Limb (tissue), 2 donors: Measurements from ENCODE around the gene TANC1.

Source experiments
- DNase-seq, 2 donors: peaks; one replicate each; pipeline ENCODE4 v3.0.0-alpha.2; 2016; ENCODE audit errors: extremely low spot score in 2 of 2

Gene TANC1

DNA sequence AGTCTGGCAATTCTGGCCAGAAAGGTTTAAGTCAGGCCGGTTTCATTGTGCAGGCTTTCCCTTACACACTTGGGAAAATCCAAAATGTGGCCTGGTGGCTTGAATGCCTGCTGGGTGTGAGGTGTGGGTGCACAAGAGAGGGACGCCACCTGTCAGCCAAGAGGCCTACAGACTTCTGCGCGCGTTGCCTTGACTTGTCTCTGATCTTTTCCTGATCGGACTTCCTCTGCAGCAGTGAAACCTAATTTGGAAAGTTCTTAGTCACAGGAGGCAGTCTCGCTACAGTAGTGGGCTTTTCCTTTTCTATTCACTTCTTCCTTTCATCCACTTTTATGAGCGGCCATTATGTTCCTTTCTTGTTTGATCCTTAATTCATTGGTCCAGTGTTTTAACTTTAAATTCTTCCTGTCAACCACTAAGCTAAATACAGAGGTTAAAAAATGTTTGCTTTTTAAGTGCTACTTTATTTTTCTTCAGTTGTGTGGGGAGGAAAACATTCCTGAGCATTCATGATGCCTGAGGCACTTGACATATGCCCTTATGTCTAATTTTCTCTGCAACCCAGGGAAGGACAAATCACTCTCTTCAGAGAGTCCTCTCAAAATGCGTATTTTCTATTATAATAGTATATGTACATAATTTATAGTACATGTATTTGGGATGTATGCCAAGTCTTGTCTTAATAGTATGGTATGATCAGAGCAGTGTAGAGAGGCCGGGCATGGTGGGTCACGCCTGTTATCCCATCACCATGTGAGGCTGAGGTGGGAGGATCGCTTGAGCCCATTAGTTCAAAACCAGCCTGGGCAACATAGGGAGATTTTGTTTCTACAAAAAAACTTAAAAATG, 189.1 kb downstream of the TANC1 start:
- no peak for DNase-seq

DNA sequence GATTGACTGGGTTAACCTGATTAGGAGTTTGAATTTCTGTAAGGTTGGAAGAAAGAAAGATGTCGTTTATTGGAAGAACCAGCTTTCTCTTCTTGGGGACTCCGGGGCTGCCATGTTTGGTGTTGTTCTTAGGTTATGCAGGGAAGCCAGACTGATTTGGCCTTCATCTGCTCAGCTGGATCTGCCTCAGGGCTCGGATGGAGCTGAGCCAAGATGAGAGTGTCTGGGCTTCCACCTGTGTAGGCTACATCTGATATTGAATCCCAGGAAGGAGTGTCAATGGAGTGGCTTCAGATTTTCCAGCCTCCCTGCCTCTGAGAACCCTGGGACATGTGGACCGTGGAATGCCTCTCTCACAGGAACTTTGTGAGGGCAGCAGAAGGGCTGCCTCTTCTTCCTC, 192.0 kb downstream of the TANC1 start:
- DNase-seq, result no peak

DNA sequence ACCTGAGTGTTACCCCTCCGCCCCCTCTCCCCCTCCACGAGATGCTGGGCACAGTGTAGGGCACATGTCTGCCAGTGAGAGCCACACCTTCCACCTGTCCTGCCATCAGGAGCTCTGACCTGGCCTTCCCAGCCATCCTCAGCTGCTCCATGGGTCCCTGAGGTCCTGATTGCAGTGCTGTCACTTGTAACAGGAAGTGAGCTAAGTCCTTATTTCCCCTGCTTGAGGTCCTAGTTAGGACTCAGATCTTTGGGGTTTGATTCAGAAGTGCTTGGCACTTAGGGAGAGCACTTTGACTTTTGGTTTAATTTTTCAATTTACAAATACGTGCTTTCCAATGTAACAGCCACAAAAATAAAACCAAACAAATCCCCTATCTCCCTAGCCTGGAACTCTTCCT, 192.5 kb downstream of the TANC1 start:
- no peak for DNase-seq

DNA sequence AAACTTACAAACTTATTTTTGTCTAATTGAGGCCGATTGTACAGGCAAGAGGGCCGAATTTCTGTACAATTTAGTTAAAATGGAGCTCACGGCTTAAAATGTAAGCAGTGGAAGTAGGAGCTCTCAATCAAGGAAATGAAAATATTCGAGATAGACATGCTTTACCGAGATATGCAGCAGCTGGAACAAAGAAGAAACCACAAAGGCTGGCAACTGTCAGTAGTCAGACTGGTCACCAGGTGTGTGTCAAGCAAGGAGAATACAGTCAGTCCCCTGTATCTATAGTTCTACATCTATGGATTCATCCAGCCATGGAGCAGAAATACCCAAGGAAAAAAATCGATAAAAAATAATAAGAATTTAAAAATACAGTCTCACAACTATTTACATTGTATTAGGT, 195.5 kb downstream of the TANC1 start:
- no peak for DNase-seq

DNA sequence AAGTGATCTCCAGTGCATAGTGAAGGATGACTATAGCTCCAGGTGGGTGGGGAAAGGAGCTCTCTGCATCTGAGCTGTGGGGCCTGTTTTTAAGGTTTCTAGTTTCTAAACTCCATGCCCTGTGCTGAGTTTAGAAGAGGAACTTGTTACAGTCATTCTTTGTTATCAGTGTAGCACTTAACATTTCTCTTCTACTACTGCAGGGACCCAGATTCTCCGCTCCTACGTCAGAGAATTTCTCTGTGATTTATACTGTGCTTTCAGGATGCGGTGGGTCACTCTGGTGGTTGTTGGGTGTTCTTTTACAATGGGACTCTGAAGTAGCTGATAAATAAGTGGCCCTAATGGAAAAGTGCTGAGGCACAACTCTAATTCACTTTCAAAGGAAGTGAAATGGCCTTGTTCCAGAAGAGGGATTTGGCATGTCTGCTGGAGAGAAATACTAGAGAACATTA, 196.0 kb downstream of the TANC1 start:
- no peak for DNase-seq

DNA sequence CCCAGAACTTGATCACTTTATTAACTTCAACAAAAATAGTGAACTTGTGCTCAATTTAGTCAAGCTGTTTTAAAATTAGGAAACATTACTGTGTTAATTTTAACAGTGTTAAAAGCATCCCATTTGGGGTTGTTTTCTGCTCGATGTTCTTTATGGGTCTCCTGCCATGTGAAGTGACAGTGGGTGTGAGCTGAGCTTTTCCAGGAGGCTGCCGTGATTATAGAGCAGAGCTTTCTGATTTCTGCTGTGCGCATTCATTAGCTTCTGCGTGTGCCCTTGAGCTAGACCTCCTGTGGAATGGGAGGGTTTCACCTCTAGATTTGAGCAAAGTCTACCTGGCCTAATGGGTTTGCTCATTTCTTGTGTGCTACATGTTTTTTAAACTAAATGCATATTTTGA, 196.6 kb downstream of the TANC1 start:
- no peak for DNase-seq

DNA sequence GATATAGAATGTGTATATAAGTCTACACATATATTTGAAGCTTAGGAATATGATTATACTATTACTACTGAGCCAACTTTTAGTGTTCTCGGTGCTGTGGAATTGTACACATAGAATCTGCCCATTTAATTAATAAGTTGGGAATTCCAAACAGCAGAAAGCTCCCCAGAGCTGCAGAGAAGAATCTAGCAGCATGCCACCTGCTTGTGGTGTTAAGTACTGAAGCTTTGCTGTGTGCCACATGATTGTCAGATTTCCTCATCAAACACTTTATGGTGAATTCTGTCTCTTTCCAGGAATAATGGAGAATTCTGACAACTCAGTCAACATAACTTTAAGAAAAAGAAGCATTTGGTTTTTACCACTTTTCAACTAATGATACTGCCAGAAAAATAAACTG, 200.3 kb downstream of the TANC1 start:
- DNase-seq, result no peak

DNA sequence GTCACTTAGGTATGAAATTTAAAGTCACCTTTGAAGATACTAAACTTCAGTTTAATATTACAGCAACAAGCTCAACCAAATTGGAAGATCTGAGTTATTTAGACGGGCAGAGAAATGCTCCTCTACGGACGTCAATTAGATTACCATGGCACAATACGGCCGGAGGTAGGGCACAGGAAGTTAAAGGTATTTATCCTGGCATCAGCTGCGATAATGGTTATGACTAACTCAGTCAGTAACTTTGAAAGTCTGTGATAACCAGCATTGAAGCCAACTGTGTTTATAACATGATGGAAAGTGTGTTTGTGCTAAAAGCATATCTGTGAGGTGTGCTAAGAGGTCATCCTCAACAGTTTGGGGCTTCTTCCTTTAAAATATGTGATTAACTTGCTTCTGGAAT, 200.7 kb downstream of the TANC1 start:
- DNase-seq, result no peak

DNA sequence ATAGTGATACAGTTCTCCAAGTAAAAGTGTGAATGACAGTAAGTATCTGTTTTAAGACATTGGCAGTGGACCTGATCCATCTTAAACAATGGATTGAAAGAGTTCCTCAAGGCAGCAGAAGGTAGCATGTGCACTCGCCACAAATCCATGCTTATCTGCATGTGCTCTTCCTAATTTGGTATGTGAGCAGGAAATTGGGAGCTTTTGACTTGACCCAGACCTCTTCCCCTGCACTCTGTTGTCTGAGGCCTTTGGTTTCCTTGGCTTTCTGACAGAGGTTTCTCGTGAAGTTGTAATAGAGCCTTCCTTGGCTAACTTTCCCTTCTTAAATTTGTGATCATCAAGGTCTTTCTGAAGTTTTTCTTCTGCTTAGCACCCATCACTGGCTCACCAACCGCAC, 204.0 kb downstream of the TANC1 start:
- no peak for DNase-seq

DNA sequence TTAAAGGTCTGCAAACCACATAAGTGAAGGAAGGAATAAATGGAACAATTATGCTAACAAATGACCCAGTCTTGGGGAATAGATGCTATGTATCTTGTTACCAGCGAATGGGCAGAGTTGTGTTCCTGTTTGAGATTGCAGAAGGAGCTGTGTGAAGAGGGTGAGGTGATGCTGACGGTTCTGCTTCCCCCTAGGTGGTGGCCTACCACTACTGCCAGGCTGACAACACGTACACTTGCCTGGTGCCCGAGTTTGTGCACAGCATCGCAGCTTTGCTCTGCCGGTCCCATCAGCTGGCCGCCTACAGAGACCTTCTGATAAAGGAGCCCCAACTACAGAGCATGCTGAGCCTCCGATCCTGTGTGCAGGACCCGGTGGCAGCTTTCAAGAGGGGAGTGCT, 206.3 kb downstream of the TANC1 start:
- no peak for DNase-seq

DNA sequence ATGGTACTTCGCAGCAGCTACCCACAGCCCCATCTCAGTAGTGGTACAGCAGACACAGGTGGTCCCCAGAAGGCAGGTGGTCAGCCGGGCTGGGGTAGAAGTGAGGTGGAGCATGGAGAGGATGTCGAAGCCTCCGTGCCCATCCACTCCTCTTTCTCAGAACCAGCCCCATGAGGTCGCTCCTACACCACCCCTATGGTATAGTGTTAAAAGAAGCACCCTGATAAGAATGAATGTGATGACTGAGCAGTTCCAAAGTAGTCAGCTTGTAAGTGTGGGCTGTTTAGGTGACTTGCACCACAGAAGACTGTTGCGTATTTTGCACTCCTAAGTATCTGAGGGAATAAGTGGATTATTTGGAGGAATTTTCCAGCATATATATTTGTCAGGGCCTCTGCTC, 206.7 kb downstream of the TANC1 start:
- DNase-seq, result no peak

DNA sequence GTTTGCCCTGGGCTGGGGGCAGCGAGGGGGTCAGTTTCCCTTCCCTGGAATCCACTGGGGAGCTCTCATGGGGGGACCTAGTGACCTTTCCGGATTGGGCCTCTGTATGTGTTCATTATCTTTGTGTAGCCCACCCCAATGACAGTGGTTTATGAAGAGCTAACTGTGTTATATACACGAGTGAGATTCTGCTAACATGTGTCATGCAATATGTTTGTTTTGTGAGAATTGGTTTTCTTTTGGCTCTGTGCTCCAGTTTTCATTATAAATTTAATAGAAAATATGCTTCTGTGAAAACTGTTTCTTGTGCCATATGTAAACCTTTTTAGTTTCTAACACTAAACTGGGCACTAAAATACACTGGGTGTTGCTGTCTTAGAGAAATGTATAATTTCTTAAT, 207.5 kb downstream of the TANC1 start:
- no peak for DNase-seq

DNA sequence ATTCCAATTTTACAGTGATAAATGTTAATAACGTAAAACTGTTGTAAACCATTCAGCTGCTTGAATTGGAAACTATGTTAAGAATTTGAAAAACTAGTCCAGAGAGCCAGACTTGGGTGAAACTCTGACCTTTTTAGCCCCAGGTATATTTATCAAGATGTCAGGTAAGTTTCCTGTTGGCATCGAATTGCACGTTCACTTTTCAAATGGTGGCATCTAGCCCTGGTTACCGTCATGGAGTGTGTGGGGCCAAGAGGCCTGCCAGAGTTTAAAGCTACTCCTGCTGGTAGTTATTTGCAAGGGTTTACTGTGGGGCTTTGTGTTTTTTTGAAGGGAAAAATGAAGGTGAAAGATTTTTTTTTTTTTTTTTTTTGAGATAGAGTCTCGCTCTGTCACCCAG, 208.1 kb downstream of the TANC1 start:
- DNase-seq, result no peak

DNA sequence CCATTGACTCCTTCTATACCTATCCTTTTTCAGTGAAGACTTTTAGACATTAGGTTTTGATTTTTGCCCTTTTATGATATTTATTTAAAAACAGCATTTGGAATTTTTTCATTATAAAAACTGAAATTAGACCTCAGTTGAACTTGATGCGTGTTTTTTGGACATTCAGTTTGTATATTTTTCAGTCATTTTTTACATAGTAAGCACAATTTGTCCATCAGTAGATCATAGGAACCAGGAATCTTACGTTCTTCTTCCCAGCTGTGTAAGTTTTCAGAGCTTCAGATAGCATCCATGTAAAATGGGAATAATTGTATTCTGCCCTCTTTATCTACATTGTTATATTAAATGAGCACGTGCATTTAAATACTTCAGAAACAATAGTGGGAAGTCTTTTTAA, 208.9 kb downstream of the TANC1 start:
- no peak for DNase-seq

DNA sequence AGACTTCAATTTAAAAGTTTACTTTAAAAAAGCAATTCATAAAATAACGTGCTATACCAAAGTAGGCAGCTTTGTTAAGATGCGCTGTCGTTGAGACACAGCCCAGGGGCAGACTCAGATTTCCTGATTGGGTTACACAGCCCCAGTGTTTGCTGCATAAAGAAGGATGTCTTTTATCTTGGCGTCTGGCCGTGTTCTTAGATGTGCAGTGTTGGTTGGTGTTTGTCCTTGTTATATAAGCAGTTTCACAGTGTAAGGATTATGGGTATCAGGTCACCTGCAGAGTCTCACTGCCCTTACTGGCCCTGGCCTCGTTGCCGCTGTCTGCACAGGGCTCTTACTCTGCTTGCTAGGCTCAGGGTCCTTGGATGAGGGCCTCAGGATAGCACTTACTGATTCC, 209.5 kb downstream of the TANC1 start:
- no peak for DNase-seq

DNA sequence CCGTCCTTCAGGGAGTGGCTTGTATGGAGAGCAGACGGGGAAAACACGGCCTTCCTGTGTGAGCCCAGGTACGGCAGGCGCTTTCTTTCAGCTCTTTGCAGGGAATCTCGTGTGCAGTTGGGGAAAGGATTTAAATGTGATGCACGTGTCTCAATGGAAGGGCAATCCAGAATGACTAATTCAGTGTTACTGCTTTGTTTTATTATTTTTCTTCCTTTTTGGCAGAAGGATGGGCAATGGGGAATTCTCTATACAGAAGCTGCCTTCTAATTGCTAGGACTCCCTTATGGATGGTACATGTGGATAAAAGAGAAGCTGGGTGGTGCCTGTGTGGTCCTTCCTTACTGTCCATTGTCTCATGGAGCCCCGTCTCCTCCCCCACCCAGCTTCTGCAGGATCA, 210.7 kb downstream of the TANC1 start:
- DNase-seq, result no peak

DNA sequence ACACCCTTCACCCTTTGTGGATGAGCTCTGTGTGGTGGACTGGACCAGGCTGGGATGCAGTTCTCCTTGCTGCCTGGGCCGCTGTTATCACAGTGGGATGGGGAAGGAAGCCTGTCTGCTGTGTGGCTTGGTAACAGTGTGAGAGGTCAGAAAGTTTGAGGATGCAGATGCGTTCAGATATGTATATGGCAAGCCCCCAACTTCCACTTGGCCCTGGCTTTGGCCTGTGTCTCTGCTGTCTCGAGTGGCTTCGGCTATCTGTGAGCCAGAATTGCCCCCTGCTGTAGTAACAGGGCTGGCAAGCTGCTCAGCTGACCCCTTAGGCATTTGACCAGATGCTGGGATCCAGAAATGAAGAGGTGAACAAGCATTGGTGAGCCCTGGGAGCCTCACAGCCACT, 211.3 kb downstream of the TANC1 start:
- no peak for DNase-seq

DNA sequence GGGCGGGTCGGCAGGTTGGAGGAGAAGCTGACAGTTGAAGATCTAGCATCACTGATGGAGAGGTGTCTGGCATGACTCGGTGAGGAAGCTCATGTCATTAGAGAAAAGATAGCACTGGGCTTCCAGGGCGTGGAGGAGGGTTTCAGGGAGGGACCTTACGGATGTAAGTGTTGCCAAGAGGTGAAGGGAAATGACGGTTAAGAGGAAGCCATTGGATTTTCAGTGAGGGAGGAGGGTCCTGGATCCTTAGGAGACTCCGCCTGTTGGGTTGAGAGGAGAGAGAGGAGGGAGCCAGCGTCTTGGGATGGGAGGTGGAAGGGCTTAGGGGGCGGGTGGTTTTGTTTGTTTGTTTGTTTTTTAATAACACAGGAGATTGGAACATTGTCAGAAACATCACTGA, 214.9 kb downstream of the TANC1 start:
- DNase-seq, result no peak

DNA sequence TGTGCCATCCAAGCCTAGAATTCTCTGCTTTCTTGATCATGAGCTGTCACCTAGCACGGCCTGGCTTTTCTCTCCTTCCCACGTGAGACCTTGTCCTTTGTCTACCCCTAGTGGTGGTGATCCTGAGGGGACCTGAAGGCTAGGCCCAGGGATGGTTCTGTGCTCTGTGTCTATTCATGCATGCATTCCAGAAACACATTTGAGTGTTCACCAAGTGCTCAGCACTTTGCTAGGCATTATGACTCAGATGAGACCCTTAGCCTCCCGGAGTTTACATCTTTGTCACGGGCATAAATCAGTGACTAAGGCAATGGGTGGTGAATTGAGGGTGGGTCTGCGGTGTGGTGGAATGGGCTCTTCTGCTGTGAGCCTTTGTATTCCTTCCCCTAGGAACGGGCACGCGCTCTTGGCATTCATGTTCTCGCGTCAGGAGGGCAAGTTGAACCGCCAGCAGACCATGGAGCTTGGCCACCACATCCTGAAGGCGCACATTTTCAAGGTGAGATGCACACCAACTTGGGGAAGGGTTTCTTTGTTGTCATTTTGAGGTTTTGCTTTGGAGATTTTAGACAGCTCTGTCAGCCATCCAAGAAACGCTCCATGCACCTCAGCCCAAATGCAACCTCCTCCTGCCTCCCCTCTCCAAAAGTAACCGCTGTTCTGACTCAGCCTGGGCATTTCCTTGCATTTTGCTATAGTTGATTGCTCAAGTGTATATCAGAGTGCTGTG, 217.1 kb downstream of the TANC1 start:
- no peak for DNase-seq

DNA sequence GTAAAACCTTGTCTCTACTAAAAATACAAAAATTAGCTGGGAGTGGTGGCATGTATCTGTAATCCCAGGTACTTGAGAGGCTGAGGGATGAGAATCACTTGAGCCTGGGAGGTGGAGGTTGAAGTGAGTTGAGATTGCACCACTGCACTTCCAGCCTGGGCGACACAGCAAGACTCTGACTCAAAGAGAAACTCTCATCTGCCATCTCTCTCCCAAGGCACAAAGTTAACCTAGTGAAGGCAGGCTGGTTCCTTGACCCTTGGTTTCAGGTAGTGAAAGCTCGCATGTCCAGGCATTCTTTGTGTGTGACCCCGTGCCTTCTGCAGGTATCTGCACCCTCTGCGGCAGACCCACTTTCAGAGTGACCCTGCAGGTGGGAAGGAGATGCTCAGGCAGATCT, 218.0 kb downstream of the TANC1 start:
- no peak for DNase-seq

DNA sequence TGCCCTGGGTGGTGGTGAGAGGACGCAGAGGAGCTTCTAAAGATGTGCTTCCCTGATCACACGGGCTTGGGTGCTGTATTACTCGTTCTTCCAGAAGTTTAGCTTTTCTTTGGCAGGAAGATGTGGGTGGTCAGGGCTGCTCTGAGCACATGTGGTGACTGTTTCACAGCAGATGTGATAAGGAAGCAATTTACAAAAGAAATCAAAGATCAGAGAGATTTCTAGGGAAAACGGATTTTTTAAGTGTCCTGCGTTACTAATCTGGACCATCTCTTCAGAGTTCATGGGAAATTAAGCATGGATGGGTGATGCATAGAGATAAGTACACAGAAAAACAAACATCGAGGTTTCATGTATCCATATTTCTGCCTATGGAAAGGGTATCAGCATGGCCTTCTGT, 218.7 kb downstream of the TANC1 start:
- no peak for DNase-seq

DNA sequence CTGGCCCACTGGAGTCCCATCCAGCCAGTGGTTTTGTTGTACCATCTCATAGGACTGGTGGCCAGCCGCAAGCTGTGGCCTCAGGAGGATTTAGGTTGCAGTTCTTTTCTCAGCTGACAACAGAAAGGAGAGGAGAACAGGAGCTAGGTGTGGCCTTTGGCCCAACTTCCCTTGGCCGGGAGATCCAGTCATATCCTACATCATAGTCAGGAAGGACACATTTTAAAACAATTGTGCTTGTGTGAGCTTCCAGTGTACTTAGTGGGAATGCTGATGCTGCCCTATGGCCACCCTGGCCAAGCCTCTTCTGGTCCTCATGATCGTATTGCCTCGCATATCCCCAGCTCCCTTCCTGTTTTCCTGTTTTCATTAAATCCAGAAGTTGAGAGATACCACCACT, 220.0 kb downstream of the TANC1 start:
- no peak for DNase-seq

DNA sequence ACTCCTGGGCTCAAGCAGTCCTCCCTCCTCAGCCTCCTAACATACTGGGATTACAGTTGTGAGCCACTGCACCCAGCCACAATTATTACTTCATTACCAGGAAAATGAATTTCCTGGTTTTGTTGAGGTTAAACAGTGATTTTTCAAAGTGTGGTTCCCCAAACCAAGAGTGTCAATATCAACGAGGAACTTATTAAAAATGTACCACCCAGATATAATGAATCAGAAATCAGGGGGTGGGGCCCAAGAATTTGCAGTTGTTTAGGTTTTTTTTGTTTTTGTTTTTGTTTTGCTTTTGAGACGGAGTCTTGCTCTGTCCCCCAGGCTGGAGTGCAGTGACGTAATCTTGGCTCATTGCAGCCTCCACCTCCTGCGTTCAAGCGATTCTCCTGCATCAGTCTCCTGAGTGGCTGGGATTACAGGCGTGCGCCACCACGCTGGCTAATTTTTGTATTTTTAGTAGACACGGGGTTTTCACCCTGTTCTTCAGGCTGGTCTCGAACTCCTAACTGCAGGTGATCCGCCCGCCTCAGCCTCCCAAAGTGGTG, 224.0 kb downstream of the TANC1 start:
- DNase-seq, result no peak
